ENCODE results near the gene PHF19. TPM values are rescaled to one million over a fixed set of nuclear protein-coding genes. Genes with fewer than 3 reads are reported as not detected.

PHF19 gene
- total and polyA plus RNA-seq, 10 donors, result 12.6 to 53.0 (median 36.7) TPM

GRCh38 chr9:120893611-120894307 lies 16.8 kb upstream of the PHF19 start:
- no peak for TF ChIP-seq POLR2AphosphoS5 (IDR thresholded peaks at IDR 0.05)
- TF ChIP-seq CTCF (IDR thresholded peaks at IDR 0.05 in 8 of 11, conservative IDR thresholded peaks at IDR 0.05 in 3 of 11), result no peak
- TF ChIP-seq POLR2A (IDR thresholded peaks at IDR 0.05), result no peak
- WGBS, 5 donors, result 90 to 93% (median 91%) methylated on average over 13 of the region's 13 CpGs
- no peaks in the 10 kb centered on the region for H3K36me3 ChIP-seq
- no peak overlapping the region for H3K4me3 ChIP-seq
- H3K4me1 ChIP-seq, result peaks cover 28 to 69% (median 41%) of the 10 kb centered on the region in 6 donors
- peak overlapping the region in 6 of 8 donors; percentile 35 to 81 (median 67) for H3K27ac ChIP-seq
- intact Hi-C loops (cut with DNase I; ENCODE audit: low total_unique reads), result no loop called here
- no peaks in the 10 kb centered on the region for H3K27me3 ChIP-seq (replicated peaks in 1 of 7)
- DNase-seq, result no peak
- H3K9me3 ChIP-seq, result no peaks in the 10 kb centered on the region

GRCh38 chr9:120892748-120893610 lies 16.0 kb upstream of the PHF19 start:
- no peak for DNase-seq
- H3K4me3 ChIP-seq, result no peak overlapping the region
- H3K27ac ChIP-seq, result peak overlapping the region; percentile 55 to 81 (median 69)
- TF ChIP-seq POLR2AphosphoS5 (IDR thresholded peaks at IDR 0.05) (peak in 1 of 3 donors; percentile 72), CTCF (IDR thresholded peaks at IDR 0.05 in 8 of 11, conservative IDR thresholded peaks at IDR 0.05 in 3 of 11) (no peak)
- H3K27me3 ChIP-seq (replicated peaks in 1 of 7), result no peaks in the 10 kb centered on the region
- WGBS, 5 donors, result 48 to 57% (median 55%) methylated on average over 6 of the region's 6 CpGs
- H3K9me3 ChIP-seq, result no peaks in the 10 kb centered on the region
- intact Hi-C loops (cut with DNase I; ENCODE audit: low total_unique reads), result no loop called here
- peaks cover 28 to 69% (median 41%) of the 10 kb centered on the region in 6 donors for H3K4me1 ChIP-seq
- H3K36me3 ChIP-seq, result no peaks in the 10 kb centered on the region

GRCh38 chr9:120891884-120892747 lies 15.1 kb upstream of the PHF19 start:
- no peaks in the 10 kb centered on the region for H3K9me3 ChIP-seq
- H3K36me3 ChIP-seq, result no peaks in the 10 kb centered on the region
- no peak overlapping the region for H3K4me3 ChIP-seq
- TF ChIP-seq CTCF (IDR thresholded peaks at IDR 0.05 in 8 of 11, conservative IDR thresholded peaks at IDR 0.05 in 3 of 11), result no peak
- no peak for TF ChIP-seq POLR2A (IDR thresholded peaks at IDR 0.05)
- peak in 1 of 3 donors; percentile 14 for TF ChIP-seq POLR2AphosphoS5 (IDR thresholded peaks at IDR 0.05)
- intact Hi-C loops (cut with DNase I; ENCODE audit: low total_unique reads), result no loop called here
- 28 to 36% (median 34%) methylated on average over 15 of the region's 15 CpGs for WGBS, 5 donors
- peak overlapping the region; percentile 35 to 81 (median 69) for H3K27ac ChIP-seq
- H3K27me3 ChIP-seq (replicated peaks in 1 of 7), result no peaks in the 10 kb centered on the region
- H3K4me1 ChIP-seq, result peaks cover 28 to 63% (median 37%) of the 10 kb centered on the region in 6 donors
- no peak for DNase-seq

Measured in spleen (tissue), 11 donors.